Endothelial cell of umbilical vein (primary cell): ENCODE data around the gene ABHD11. TPM values are rescaled to one million over a fixed set of nuclear protein-coding genes. Genes with fewer than 3 reads are reported as not detected.

Experiments used
- BruUV-seq: library from RNA; stranded (reverse); fragments of 400-500 nt; replicated peaks from 2 replicates; lab custom pipeline; 2021; lab: Mats Ljungman, UMichigan
- CTCF ChIA-PET: fragments of 300-600, 350-600 bp; sonication (Branson Sonifier 250); formaldehyde crosslinking; loops from one replicate; lab custom pipeline; 2021; ENCODE audit warnings: antibody characterized with exemption, inconsistent platforms; lab: Charles Lee
- POLR2A ChIA-PET: fragments of 300-600, 350-600 bp; sonication (Branson Sonifier 250); formaldehyde crosslinking; loops from one replicate; lab custom pipeline; 2021; ENCODE audit warnings: antibody characterized with exemption, inconsistent platforms; lab: Charles Lee
- DNase-seq: peaks from one replicate; pipeline ENCODE4 v3.0.0-alpha.2; 2011; ENCODE audit warnings: low read depth, low spot score
- FAIRE-seq: peaks from 2 replicates; lab custom pipeline; 2011; peaks lifted over from hg19 to GRCh38; lab: Jason Lieb, UNC
- H2AFZ ChIP-seq: 2 replicates; pipeline ENCODE4 v1.6.0; 2012; ENCODE audit warnings: low read depth, low read length, control low read depth, inconsistent platforms
- H3K27ac ChIP-seq: 2 replicates; pipeline ENCODE4 v1.5.1; 2011; ENCODE audit warnings: low read depth, mild to moderate bottlenecking, control low read depth, low read length, moderate library complexity; ENCODE audit not compliant: insufficient read depth
- H3K27me3 ChIP-seq, 2 experiments: 2 replicates each; pipeline versions ENCODE4 v1.6.0 to v1.6.1; 2011; ENCODE audit warnings: low read length in 2 of 2, mixed read lengths in 1 of 2; ENCODE audit not compliant: control insufficient read depth in 2 of 2, insufficient read depth in 2 of 2
- H3K36me3 ChIP-seq, 2 experiments: 2 replicates in 1 of 2; 3 replicates in 1 of 2; pipeline ENCODE4 v1.5.1; 2011; ENCODE audit warnings: low read length in 2 of 2, mild to moderate bottlenecking in 1 of 2, moderate library complexity in 1 of 2; ENCODE audit not compliant: control insufficient read depth in 2 of 2, insufficient read depth in 2 of 2; ENCODE audit errors: extremely low read depth in 1 of 2
- H3K4me1 ChIP-seq: 3 replicates; pipeline ENCODE4 v1.5.1; 2011; ENCODE audit warnings: mild to moderate bottlenecking, low read length; ENCODE audit not compliant: control insufficient read depth, insufficient read depth; ENCODE audit errors: extremely low read depth
- H3K4me2 ChIP-seq: 2 replicates; pipeline ENCODE4 v1.6.1; 2011; ENCODE audit warnings: low read length, control low read depth, mixed read lengths; ENCODE audit not compliant: insufficient read depth
- H3K4me3 ChIP-seq, 3 experiments: fragments of 200-600 bp in 1 of 3; sonication (generic), shearing (Covaris generic) in 1 of 3; replicated peaks in 1 of 3; 2 replicates each; pipeline ENCODE4 v1.5.1; 2011 to 2016; ENCODE audit warnings: control low read depth in 3 of 3, low read length in 3 of 3, mild to moderate bottlenecking in 2 of 3, inconsistent platforms in 1 of 3, low read depth in 1 of 3, moderate library complexity in 1 of 3; ENCODE audit not compliant: insufficient read depth in 1 of 3
- H3K79me2 ChIP-seq: 2 replicates; pipeline ENCODE4 v1.6.0; 2012; ENCODE audit warnings: low read length, inconsistent platforms; ENCODE audit not compliant: control insufficient read depth, insufficient read depth
- H3K9ac ChIP-seq: replicated peaks from 2 replicates; pipeline ENCODE3; 2011; ENCODE audit warnings: low read length, control low read depth; ENCODE audit not compliant: insufficient read depth; ENCODE audit errors: extremely low read depth
- H3K9me1 ChIP-seq: replicated peaks from 3 replicates; pipeline ENCODE4 v1.6.0; 2011; ENCODE audit warnings: mild to moderate bottlenecking, low read length; ENCODE audit not compliant: control insufficient read depth, insufficient read depth; ENCODE audit errors: extremely low read depth
- H3K9me3 ChIP-seq: replicated peaks from 2 replicates; pipeline ENCODE4 v1.5.1; 2012; ENCODE audit warnings: low read length, inconsistent platforms; ENCODE audit not compliant: control insufficient read depth, insufficient read depth
- H4K20me1 ChIP-seq: replicated peaks from 2 replicates; pipeline ENCODE3; 2011; ENCODE audit warnings: mild to moderate bottlenecking, low read length; ENCODE audit not compliant: control insufficient read depth, insufficient read depth; ENCODE audit errors: extremely low read depth
- FOS ChIP-seq: IDR thresholded peaks from 2 replicates; pipeline ENCODE4 v1.6.1; 2011; ENCODE audit warnings: mild to moderate bottlenecking, low read length, moderate library complexity, borderline replicate concordance; ENCODE audit not compliant: insufficient read depth
- GATA2 ChIP-seq: IDR thresholded peaks from 2 replicates; pipeline ENCODE4 v1.7.0; 2011; ENCODE audit warnings: low read depth, mild to moderate bottlenecking, moderate library complexity, mixed read lengths, low read length; ENCODE audit not compliant: insufficient read length, insufficient read depth
- JUN ChIP-seq: IDR thresholded peaks from 2 replicates; pipeline ENCODE4 v1.6.1; 2011; ENCODE audit warnings: borderline replicate concordance, low read depth; ENCODE audit not compliant: insufficient read length, insufficient read depth
- MYC ChIP-seq: IDR thresholded peaks from one replicate; pipeline ENCODE4 v1.6.1; 2011; ENCODE audit warnings: mild to moderate bottlenecking, low read depth, low read length
- POLR2A ChIP-seq: IDR thresholded peaks from 2 replicates; pipeline ENCODE4 v1.6.1; 2012; ENCODE audit warnings: low read depth, mild to moderate bottlenecking, control low read depth, low read length
- POLR2AphosphoS5 ChIP-seq: IDR thresholded peaks from 2 replicates; pipeline ENCODE4 v1.6.1; 2012; ENCODE audit warnings: low read depth, mild to moderate bottlenecking, control low read depth, low read length, moderate library complexity; ENCODE audit not compliant: insufficient read depth
- dilution Hi-C: fragments of 300-500 bp; cut with MboI; formaldehyde crosslinking; loops from one replicate; pipeline ENCODE4 v1.15.0; 2019; ENCODE audit warnings: low sequenced_read_pairs; ENCODE audit not compliant: extremely low pct_ligation_motif_present
- intact Hi-C: fragments of 100-400 bp; cut with micrococcal nuclease; formaldehyde crosslinking; loops from one replicate; pipeline ENCODE4 v1.10.0; 2022
- polyA plus RNA-seq, 4 experiments: library from polyadenylated mRNA; depleted of rRNA in 3 of 4; stranded (reverse) in 3 of 4; unstranded in 1 of 4; fragments of >200 nt; gene quantifications; 2 replicates each; pipeline versions ENCODE4 v1.2.1 to v1.2.3, GENCODE V29; 2011 to 2012; ENCODE audit warnings: missing spikeins in 1 of 4
- total RNA-seq: library from RNA; stranded (reverse); gene quantifications from 2 replicates; pipeline ENCODE4 v1.2.3, GENCODE V29; 2021
- TF ChIP-seq, protein P1 (sequence below), 2 donors: IDR thresholded peaks; 1 replicate in 1 of 2; 2 replicates in 1 of 2; pipeline ENCODE4 v1.5.1; 2011; ENCODE audit warnings: low read length in 2 of 2, mild to moderate bottlenecking in 2 of 2, moderate library complexity in 2 of 2, control low read depth in 1 of 2, inconsistent platforms in 1 of 2, low read depth in 1 of 2; ENCODE audit not compliant: insufficient read depth in 1 of 2; ENCODE audit errors: extremely low read depth in 1 of 2
- TF ChIP-seq, protein P2 (sequence below): IDR thresholded peaks from 2 replicates; pipeline ENCODE4 v1.6.1; 2011; ENCODE audit not compliant: insufficient read depth, insufficient read length

The ABHD11 gene
- total and polyA plus RNA-seq, 2 donors (not counting 3 experiments of a cell fraction or from before 2014, with no cell fraction given): 13.3 to 18.4 TPM

DNA sequence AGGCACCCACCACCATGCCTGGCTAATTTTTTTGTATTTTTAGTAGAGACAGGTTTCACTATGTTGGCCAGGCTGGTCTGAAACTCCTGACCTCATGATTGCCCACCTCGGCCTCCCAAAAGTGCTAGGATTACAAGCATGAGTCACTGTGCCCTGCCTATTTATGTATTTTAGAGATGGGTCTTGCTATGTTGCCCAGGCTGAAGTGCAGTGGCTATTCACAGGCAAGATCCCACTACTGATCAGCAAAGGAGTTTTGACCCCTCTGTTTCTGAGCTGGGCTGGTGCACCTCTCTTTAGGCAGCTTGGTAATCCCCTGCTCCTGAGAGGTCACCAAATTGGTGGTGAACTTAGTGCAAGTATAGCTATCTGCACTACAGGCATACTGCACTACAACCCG lies 6.2 kb downstream of the ABHD11 start:
- Histone ChIP-seq H3K4me2 (no peak overlapping the region), H3K4me1 (peaks cover 7% of the 10 kb centered on the region), H3K9me1 (no peaks in the 10 kb centered on the region), H4K20me1 (no peaks in the 10 kb centered on the region), H3K9me3 (no peaks in the 10 kb centered on the region), H3K9ac (no peak overlapping the region), H3K4me3 (no peak overlapping the region), H2AFZ (no peak overlapping the region), H3K27ac (no peak overlapping the region), H3K27me3 (no peaks in the 10 kb centered on the region), H3K79me2 (no peaks in the 10 kb centered on the region), H3K36me3 (no peaks in the 10 kb centered on the region)
- ChIA-PET POLR2A (no interaction called here), CTCF (interaction anchor here (0.7 to 5.3 kb wide), 7 partner anchors 10 to 126 kb away, joined by 3 to 106 read pairs (median 4); no protein-coding TSS in a partner anchor)
- TF ChIP-seq, protein P1, sequence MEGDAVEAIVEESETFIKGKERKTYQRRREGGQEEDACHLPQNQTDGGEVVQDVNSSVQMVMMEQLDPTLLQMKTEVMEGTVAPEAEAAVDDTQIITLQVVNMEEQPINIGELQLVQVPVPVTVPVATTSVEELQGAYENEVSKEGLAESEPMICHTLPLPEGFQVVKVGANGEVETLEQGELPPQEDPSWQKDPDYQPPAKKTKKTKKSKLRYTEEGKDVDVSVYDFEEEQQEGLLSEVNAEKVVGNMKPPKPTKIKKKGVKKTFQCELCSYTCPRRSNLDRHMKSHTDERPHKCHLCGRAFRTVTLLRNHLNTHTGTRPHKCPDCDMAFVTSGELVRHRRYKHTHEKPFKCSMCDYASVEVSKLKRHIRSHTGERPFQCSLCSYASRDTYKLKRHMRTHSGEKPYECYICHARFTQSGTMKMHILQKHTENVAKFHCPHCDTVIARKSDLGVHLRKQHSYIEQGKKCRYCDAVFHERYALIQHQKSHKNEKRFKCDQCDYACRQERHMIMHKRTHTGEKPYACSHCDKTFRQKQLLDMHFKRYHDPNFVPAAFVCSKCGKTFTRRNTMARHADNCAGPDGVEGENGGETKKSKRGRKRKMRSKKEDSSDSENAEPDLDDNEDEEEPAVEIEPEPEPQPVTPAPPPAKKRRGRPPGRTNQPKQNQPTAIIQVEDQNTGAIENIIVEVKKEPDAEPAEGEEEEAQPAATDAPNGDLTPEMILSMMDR (IDR thresholded peaks at IDR 0.05; ENCODE audit: extremely low read depth in 1 of 2, insufficient read depth in 1 of 2, low read depth in 1 of 2, low read length in 2 of 2): no peak
- TF ChIP-seq, protein P2, sequence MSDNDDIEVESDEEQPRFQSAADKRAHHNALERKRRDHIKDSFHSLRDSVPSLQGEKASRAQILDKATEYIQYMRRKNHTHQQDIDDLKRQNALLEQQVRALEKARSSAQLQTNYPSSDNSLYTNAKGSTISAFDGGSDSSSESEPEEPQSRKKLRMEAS: no peak
- TF ChIP-seq POLR2A: no peak
- TF ChIP-seq POLR2AphosphoS5: no peak
- TF ChIP-seq JUN: no peak
- no peak for TF ChIP-seq MYC
- no peak for TF ChIP-seq FOS
- TF ChIP-seq GATA2: no peak
- no peak for DNase-seq
- FAIRE-seq: no peak
- no TSS peak for BruUV-seq
- intact Hi-C loops: loop anchor here (5.0 kb wide), 1 partner anchor 280 kb away; no protein-coding TSS in a partner anchor
- dilution Hi-C loops: no loop called here
